PC-3 (cell line): Measurements from ENCODE around the gene MLPH. TPM values are rescaled to one million over a fixed set of nuclear protein-coding genes. Genes with fewer than 3 reads are reported as not detected.

Experiments
- ATAC-seq: fragments of 200-7000 bp; cut with Tn5 transposase; 2 replicates; pipeline ENCODE4 v1.9.1; 2020; ENCODE audit warnings: mild to moderate bottlenecking, moderate library complexity
- Bru-seq: library from RNA; stranded (reverse); fragments of 400-500 nt; gene quantifications from one replicate; lab custom pipeline; 2021; lab: Mats Ljungman, UMichigan
- BruChase-seq, 2 experiments: library from RNA; stranded (reverse); fragments of 400-500 nt; gene quantifications; one replicate each; lab custom pipeline; 2021; lab: Mats Ljungman, UMichigan
- BruUV-seq: library from RNA; stranded (reverse); fragments of 400-500 nt; replicated peaks from 2 replicates; lab custom pipeline; 2021; lab: Mats Ljungman, UMichigan
- CTCF ChIA-PET: fragments of 300-600 bp; sonication (Branson Sonifier 250); formaldehyde crosslinking; loops from one replicate; lab custom pipeline; 2022; ENCODE audit warnings: antibody characterized with exemption; lab: Charles Lee
- POLR2A ChIA-PET: fragments of 300-600 bp; sonication (Branson Sonifier 250); formaldehyde crosslinking; loops from one replicate; lab custom pipeline; 2022; ENCODE audit warnings: antibody characterized with exemption; ENCODE audit not compliant: unreplicated experiment; lab: Charles Lee
- DNase-seq: peaks from one replicate; pipeline ENCODE4 v3.0.0-alpha.2; 2015
- H2AFZ ChIP-seq: fragments of 300-600 bp; sonication (generic); 2 replicates; pipeline ENCODE4 v1.6.0; 2016; ENCODE audit warnings: antibody characterized with exemption, low read length
- H3F3A ChIP-seq: fragments of 300-600 bp; sonication (generic); one replicate; pipeline ENCODE4 v1.6.0; 2017; ENCODE audit warnings: antibody characterized with exemption, low read length, control low read depth, mild to moderate bottlenecking; ENCODE audit not compliant: unreplicated experiment
- H3K27ac ChIP-seq: fragments of 300-600 bp; sonication (generic); 2 replicates; pipeline ENCODE4 v1.5.1; 2016; ENCODE audit warnings: mild to moderate bottlenecking, low read length
- H3K27me3 ChIP-seq: fragments of 300-600 bp; sonication (generic); 2 replicates; pipeline ENCODE4 v1.6.1; 2016; ENCODE audit warnings: low read length, mixed read lengths
- H3K36me3 ChIP-seq: fragments of 300-600 bp; sonication (generic); 2 replicates; pipeline ENCODE4 v1.6.1; 2016; ENCODE audit warnings: low read depth, mixed run types, low read length, mixed read lengths
- H3K4me1 ChIP-seq: fragments of 300-600 bp; sonication (generic); 2 replicates; pipeline ENCODE4 v1.5.1; 2016; ENCODE audit warnings: low read length; ENCODE audit not compliant: insufficient read depth
- H3K4me2 ChIP-seq: fragments of 300-600 bp; sonication (generic); 2 replicates; pipeline ENCODE4 v1.6.0; 2016; ENCODE audit warnings: low read length
- H3K4me3 ChIP-seq: fragments of 300-600 bp; sonication (generic); 2 replicates; pipeline ENCODE4 v1.5.1; 2016; ENCODE audit warnings: mild to moderate bottlenecking, low read length, mixed read lengths
- H3K79me2 ChIP-seq: fragments of 300-600 bp; sonication (generic); 2 replicates; pipeline ENCODE4 v1.6.1; 2017; ENCODE audit warnings: low read length, mixed read lengths
- H3K9ac ChIP-seq: fragments of 300-600 bp; sonication (generic); 2 replicates; pipeline ENCODE4 v1.6.0; 2016; ENCODE audit warnings: mild to moderate bottlenecking, low read length
- H3K9me2 ChIP-seq: fragments of 300-600 bp; sonication (generic); replicated peaks from 2 replicates; pipeline ENCODE4 v1.6.1; 2016; ENCODE audit warnings: mixed run types, low read length, mixed read lengths
- H3K9me3 ChIP-seq: fragments of 300-600 bp; sonication (generic); 2 replicates; pipeline ENCODE4 v1.6.1; 2016; ENCODE audit warnings: low read length, mixed read lengths
- H4K20me1 ChIP-seq: fragments of 300-600 bp; sonication (generic); 2 replicates; pipeline ENCODE4 v1.6.1; 2016; ENCODE audit warnings: low read length, mixed read lengths
- CTCF ChIP-seq: fragments of 300-600 bp; sonication (generic); conservative IDR thresholded peaks from 2 replicates; pipeline ENCODE4 v1.5.1; 2017; ENCODE audit warnings: antibody characterized with exemption, low read depth, mild to moderate bottlenecking, low read length
- EZH2 ChIP-seq: fragments of 300-600 bp; sonication (generic); IDR thresholded peaks from one replicate; pipeline ENCODE4 v1.6.1; 2017; ENCODE audit warnings: antibody characterized with exemption, mild to moderate bottlenecking, low read length; ENCODE audit not compliant: unreplicated experiment
- EZH2phosphoT487 ChIP-seq: fragments of 300-600 bp; sonication (generic); IDR thresholded peaks from 2 replicates; pipeline ENCODE4 v1.6.1; 2018; ENCODE audit warnings: mild to moderate bottlenecking, antibody characterized with exemption, low read length, borderline replicate concordance
- intact Hi-C: fragments of 100-400 bp; cut with micrococcal nuclease; formaldehyde crosslinking; loops from 2 replicates; pipeline ENCODE4 v1.9.0; 2023
- long read RNA-seq: library from polyadenylated mRNA; unstranded; transcript quantifications from one replicate; pipeline ENCODE4 v2.0.0, GENCODE V29; 2021; ENCODE audit not compliant: unreplicated experiment
- total RNA-seq: library from RNA; depleted of rRNA; stranded (reverse); fragments of >200 nt; gene quantifications from 2 replicates; pipeline ENCODE4 v1.2.3, GENCODE V29; 2014; rRNA removed

Gene MLPH
- total RNA-seq (201 and 270 TPM in 2 replicates), Bru-seq, nascent RNA (percentile 98 among the genes with signal in this experiment), BruChase-seq, experiment 1, labeled RNA remaining after a 6-hour chase (percentile 95 among the genes with signal in this experiment), BruChase-seq, experiment 2, labeled RNA remaining after a 2-hour chase (percentile 99 among the genes with signal in this experiment)
- long read RNA-seq, transcript MLPH-214 (4 exons, 1,153 nt): minor isoform, 15 of 627 reads
- long read RNA-seq, transcript MLPH-202 (15 exons, 2,332 nt): major isoform, 81 of 627 reads
- long read RNA-seq, transcript MLPH-203 (13 exons, 2,031 nt): minor isoform, 11 of 627 reads
- long read RNA-seq, transcript MLPH-201 (16 exons, 3,823 nt): minor isoform, 50 of 627 reads
- long read RNA-seq, partial matches to known transcripts: 276 of 627 reads
- long read RNA-seq, other reads (novel, unspliced or antisense): 176 of 627 reads

- DNase-seq: peak; percentile 80
- peak within 1 kb of the TSS; percentile 100 for H3K9ac ChIP-seq
Observed at GRCh38 chr2:237486819-237487448, at the start of gene MLPH. Gene MLPH (plus strand): TSS chr2:237487251. CDS start chr2:237493427, 6,176 bp downstream.

GRCh38 chr2:237437566-237437965 is 49.5 kb upstream of the MLPH start:
- Histone ChIP-seq H3K4me2 (no peak overlapping the region), H3K9ac (no peak overlapping the region), H3K79me2 (peaks cover 8% of the 10 kb centered on the region; the same call in 1 of the 2 replicates), H3K4me3 (no peak overlapping the region), H3K27me3 (no peaks in the 10 kb centered on the region), H4K20me1 (no peaks in the 10 kb centered on the region), H3F3A (peaks cover 11% of the 10 kb centered on the region), H3K9me2 (no peaks in the 10 kb centered on the region), H3K27ac (peak overlapping the region; percentile 5; the same call in 1 of the 2 replicates), H3K4me1 (peaks cover 52% of the 10 kb centered on the region), H2AFZ (peak overlapping the region; percentile 37; the same call in 1 of the 2 replicates), H3K36me3 (no peaks in the 10 kb centered on the region), H3K9me3 (no peaks in the 10 kb centered on the region)
- intact Hi-C loops: no loop called here
- no TSS peak for BruUV-seq
- ChIA-PET CTCF (no interaction called here), POLR2A (no interaction called here)
- no peak for TF ChIP-seq EZH2
- no peak for TF ChIP-seq CTCF
- TF ChIP-seq EZH2phosphoT487: no peak
- no peak for DNase-seq
- ATAC-seq: no peak

More at GRCh38 chr2:237486819-237487448, at the start of gene MLPH:
- Histone ChIP-seq H3K9me2 (no peaks in the 10 kb centered on the region), H2AFZ (no peak within 1 kb of the TSS), H4K20me1 (no peaks in the 10 kb centered on the region), H3K4me3 (peak within 1 kb of the TSS; percentile 92), H3K36me3 (peaks cover 16% of the 10 kb centered on the region), H3K4me2 (peak within 1 kb of the TSS; percentile 92), H3K9me3 (0 out of 2 replicates have a peak, but pooled peaks cover 4% of the 10 kb centered on the region), H3K27ac (peak within 1 kb of the TSS; percentile 98), H3K4me1 (peaks cover 78% of the 10 kb centered on the region), H3K27me3 (no peaks in the 10 kb centered on the region), H3K79me2 (peaks cover 86% of the 10 kb centered on the region), H3F3A (peaks cover 9% of the 10 kb centered on the region)
- TF ChIP-seq EZH2: no peak
- TF ChIP-seq EZH2phosphoT487: no peak
- no peak for TF ChIP-seq CTCF
- ATAC-seq: peak; percentile 30
- intact Hi-C loops: loop anchor here (2.0 to 5.0 kb wide), 3 partner anchors 16 to 205 kb away; no protein-coding TSS in a partner anchor
- ChIA-PET POLR2A (interaction anchor here (0.5 to 4.5 kb wide), 2 partner anchors 15 to 21 kb away, joined by 3 to 38 read pairs; no protein-coding TSS in a partner anchor), CTCF (no interaction called here)
- no TSS peak for BruUV-seq
